ENCODE measurements around the gene OMD.

Gene OMD

DNA sequence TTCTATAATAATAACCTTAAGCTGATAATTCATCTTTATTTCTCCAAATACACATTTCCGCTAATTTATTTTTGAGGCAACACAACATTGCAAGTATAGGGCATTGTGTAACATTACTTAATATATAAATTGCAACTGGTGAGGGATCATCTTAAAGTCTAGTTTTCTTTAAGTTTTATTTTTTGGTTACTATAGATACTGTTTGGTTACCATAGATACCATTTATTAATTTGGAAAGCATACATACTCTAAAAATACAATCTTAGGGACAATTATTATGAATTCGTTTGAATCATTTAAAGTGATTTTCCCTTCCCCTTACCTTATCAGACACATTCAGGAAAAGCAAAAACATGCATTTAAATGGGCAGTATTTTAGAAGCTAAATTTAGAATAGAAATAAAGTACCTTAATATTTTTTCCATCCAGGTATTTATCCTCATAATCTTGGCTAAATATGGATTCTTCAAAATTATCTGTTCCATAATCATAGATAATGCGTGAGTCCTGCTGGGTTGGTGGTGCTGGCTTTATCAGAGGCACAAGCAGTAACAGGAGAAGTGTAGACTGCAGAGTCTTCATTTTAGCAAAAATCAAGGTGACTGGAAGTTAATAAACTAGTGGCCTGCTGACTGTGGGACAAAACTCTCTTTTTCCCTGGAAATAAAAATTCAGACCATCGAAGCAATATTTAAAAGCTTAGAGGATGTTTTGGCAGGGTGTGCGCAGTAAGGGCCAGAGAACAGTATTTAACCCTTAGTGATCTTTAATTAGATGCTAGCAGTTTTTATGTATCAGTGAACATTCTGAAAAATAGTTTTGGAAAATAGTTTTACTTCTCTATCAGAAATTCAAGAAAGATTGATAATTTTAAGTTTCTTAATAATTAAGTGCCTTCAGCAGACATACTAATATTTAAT lies 21.2 kb downstream of the OMD start:
- in situ Hi-C loops (cut with HindIII; ENCODE audit: low pct_ligation_motif_present, low sequenced_read_pairs): no loop called here
- Histone ChIP-seq H3K4me3 (ENCODE audit: low read depth, low read length) (no peak overlapping the region), H3K27ac (no peak overlapping the region), H3K36me3 (replicated peaks) (no peaks in the 10 kb centered on the region), H3K27me3 (replicated peaks) (no peaks in the 10 kb centered on the region)
- no peak for TF ChIP-seq CTCF (IDR thresholded peaks at IDR 0.05; ENCODE audit: low read depth, low read length, missing control alignments)
- no peak for DNase-seq

DNA sequence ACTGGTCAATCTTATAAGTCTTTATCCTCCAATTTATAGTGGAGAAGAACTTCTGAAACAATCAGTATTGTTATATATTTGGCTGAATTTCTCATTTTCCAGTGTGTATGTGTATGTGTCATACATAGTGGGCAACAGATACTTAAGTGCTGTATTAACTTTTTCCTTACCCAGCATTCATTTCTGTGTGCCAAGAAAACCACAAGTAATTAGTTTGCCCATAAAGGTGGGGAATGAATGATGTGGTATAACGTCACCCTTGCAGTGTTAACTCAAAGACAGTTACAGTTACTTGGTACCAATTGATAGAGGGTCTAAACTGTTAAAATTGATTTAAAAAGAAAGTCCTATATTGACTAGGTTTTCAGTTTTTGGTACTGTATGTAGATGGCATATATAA lies 21.9 kb downstream of the OMD start:
- TF ChIP-seq CTCF (IDR thresholded peaks at IDR 0.05; ENCODE audit: low read depth, low read length, missing control alignments): no peak
- DNase-seq: no peak
- in situ Hi-C loops (cut with HindIII; ENCODE audit: low pct_ligation_motif_present, low sequenced_read_pairs): no loop called here
- no peaks in the 10 kb centered on the region for H3K36me3 ChIP-seq (replicated peaks)
- H3K27me3 ChIP-seq (replicated peaks): no peaks in the 10 kb centered on the region
- H3K27ac ChIP-seq: no peak overlapping the region
- no peak overlapping the region for H3K4me3 ChIP-seq (ENCODE audit: low read depth, low read length)

DNA sequence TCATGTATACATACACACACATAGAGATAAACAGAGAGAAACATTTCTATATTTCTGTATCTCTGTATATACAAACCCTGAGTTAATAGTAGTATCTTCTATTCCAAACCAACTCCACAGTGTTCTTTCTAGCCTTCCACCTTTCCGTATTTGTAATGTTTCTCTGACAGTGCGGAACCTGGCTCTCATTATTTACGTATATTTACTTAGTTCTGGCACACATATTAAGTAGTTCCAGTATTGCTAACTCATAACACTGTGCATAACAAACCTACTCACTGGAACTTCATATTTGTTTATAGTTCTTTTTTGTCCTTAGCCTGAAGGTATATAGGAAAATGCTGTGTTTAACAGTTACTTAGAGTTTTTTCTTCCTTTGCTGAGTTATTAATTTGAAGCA lies 26.4 kb downstream of the OMD start:
- in situ Hi-C loops (cut with HindIII; ENCODE audit: low pct_ligation_motif_present, low sequenced_read_pairs): no loop called here
- H3K27ac ChIP-seq: no peak overlapping the region
- TF ChIP-seq CTCF (IDR thresholded peaks at IDR 0.05; ENCODE audit: low read depth, low read length, missing control alignments): no peak
- no peak for DNase-seq
- H3K27me3 ChIP-seq (replicated peaks): no peaks in the 10 kb centered on the region
- H3K36me3 ChIP-seq (replicated peaks): no peaks in the 10 kb centered on the region
- no peak overlapping the region for H3K4me3 ChIP-seq (ENCODE audit: low read depth, low read length)

GRCh38 chr9:92395617-92396016 lies 28.7 kb downstream of the OMD start:
- TF ChIP-seq CTCF (IDR thresholded peaks at IDR 0.05; ENCODE audit: low read depth, low read length, missing control alignments): no peak
- Histone ChIP-seq H3K27ac (no peak overlapping the region), H3K27me3 (replicated peaks) (no peaks in the 10 kb centered on the region), H3K4me3 (ENCODE audit: low read depth, low read length) (no peak overlapping the region), H3K36me3 (replicated peaks) (no peaks in the 10 kb centered on the region)
- no peak for DNase-seq
- in situ Hi-C loops (cut with HindIII; ENCODE audit: low pct_ligation_motif_present, low sequenced_read_pairs): no loop called here

DNA sequence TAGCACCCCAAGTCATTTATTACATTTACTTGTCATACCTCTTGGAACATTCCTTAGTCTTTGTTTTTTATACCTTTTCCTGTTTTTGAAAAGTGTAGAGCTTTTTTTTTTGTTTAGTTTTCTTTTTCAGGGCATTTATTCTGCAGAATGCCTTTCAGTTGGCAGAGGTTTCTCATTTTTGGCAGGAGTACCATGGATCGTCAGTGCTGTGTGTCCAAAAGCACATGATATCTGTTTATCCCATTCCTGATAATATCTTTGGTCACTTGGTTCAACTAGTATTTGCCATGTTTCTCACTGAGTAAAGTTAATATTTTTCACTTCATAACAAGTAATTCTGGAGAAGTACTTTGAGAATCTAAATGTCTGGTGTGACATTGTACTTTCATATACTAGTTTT lies 30.6 kb downstream of the OMD start:
- no peak overlapping the region for H3K27ac ChIP-seq
- DNase-seq: no peak
- no peaks in the 10 kb centered on the region for H3K36me3 ChIP-seq (replicated peaks)
- no peaks in the 10 kb centered on the region for H3K27me3 ChIP-seq (replicated peaks)
- TF ChIP-seq CTCF (IDR thresholded peaks at IDR 0.05; ENCODE audit: low read depth, low read length, missing control alignments): no peak
- in situ Hi-C loops (cut with HindIII; ENCODE audit: low pct_ligation_motif_present, low sequenced_read_pairs): no loop called here
- H3K4me3 ChIP-seq (ENCODE audit: low read depth, low read length): no peak overlapping the region

GRCh38 chr9:92392690-92393089 lies 31.6 kb downstream of the OMD start:
- in situ Hi-C loops (cut with HindIII; ENCODE audit: low pct_ligation_motif_present, low sequenced_read_pairs): no loop called here
- H3K4me3 ChIP-seq (ENCODE audit: low read depth, low read length): no peak overlapping the region
- no peak for TF ChIP-seq CTCF (IDR thresholded peaks at IDR 0.05; ENCODE audit: low read depth, low read length, missing control alignments)

More at GRCh38 chr9:92392690-92393089, 31.6 kb downstream of the OMD start:
- Histone ChIP-seq H3K36me3 (replicated peaks) (no peaks in the 10 kb centered on the region), H3K27ac (no peak overlapping the region), H3K27me3 (replicated peaks) (no peaks in the 10 kb centered on the region)
- DNase-seq: no peak

Measured in brain microvascular endothelial cell (primary cell).